Ishikawa (cell line): ENCODE measurements around the gene MINK1.

Experiments
- TAF1 ChIP-seq: IDR thresholded peaks from 2 replicates; pipeline ENCODE4 v1.6.1; 2012; ENCODE audit warnings: low read depth, mild to moderate bottlenecking
- TF ChIP-seq, protein P1 (sequence below): IDR thresholded peaks from 2 replicates; pipeline ENCODE4 v1.6.1; 2012
- TF ChIP-seq, protein P2 (sequence below): IDR thresholded peaks from 2 replicates; pipeline ENCODE4 v1.6.1; 2012

DNA sequence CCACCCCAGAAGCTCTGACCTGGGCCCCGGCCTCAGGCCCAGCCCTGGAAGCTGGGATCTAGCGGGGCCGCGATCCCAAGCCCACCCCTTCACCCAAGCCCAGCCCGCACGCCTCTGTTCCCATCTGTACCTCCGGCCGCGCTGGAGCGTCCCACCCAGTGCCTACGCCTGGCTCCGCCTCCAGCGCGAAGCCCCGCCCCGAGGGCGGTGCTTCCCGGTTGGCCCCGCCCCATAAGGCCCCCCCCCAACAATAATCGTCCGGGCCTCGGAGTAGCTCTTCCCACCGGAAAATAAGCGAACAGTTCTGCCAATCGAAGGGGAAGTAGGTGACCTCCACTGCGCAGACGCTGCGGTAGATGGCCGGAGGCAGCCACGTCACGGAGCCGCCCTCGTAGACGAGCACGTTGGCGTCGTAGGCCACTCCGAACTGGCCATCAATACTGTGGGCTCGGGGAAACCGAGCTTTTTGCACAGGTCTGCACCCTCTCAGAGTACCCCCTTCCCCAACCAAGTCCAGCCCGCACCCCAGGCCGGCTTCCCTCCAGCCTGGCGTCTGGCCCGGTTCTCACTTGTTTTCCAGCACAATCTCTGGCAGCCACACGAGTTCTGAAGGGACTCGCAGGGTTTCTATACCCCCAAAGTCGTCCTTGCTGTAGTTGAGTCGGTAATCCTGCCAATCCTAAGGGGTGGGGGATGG, 68.7 kb downstream of the MINK1 start:
- TF ChIP-seq TAF1, result no peak
- TF ChIP-seq, protein P1, sequence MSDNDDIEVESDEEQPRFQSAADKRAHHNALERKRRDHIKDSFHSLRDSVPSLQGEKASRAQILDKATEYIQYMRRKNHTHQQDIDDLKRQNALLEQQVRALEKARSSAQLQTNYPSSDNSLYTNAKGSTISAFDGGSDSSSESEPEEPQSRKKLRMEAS, result no peak
- TF ChIP-seq, protein P2, sequence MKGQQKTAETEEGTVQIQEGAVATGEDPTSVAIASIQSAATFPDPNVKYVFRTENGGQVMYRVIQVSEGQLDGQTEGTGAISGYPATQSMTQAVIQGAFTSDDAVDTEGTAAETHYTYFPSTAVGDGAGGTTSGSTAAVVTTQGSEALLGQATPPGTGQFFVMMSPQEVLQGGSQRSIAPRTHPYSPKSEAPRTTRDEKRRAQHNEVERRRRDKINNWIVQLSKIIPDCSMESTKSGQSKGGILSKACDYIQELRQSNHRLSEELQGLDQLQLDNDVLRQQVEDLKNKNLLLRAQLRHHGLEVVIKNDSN, result no peak
